Measurements from ENCODE around the gene NDUFA11. TPM values are rescaled to one million over a fixed set of nuclear protein-coding genes. Genes with fewer than 3 reads are reported as not detected.

NDUFA11 gene
- polyA plus RNA-seq, 1 experiment: 168 TPM

- Histone ChIP-seq H3K27me3 (ENCODE audit: control insufficient read depth, insufficient read depth, low read length) (peaks cover 7% of the 10 kb centered on the region), H3K4me3 (ENCODE audit: low read depth, low read length) (no peak overlapping the region), H3K9me3 (ENCODE audit: control insufficient read depth, insufficient read depth, low read length) (peaks cover 3% of the 10 kb centered on the region; the same call in 1 of the 2 replicates), H3K27ac (ENCODE audit: low read depth, low read length) (no peak overlapping the region)
- ChIA-PET POLR2A (no interaction called here), CTCF (interaction anchor here (0.6 to 1.8 kb wide), 2 partner anchors 69 to 190 kb away, joined by 8 to 10 read pairs; no protein-coding TSS in a partner anchor)
- no peak for DNase-seq (ENCODE audit: low read depth, low spot score)
- no peak for TF ChIP-seq CTCF (IDR thresholded peaks at IDR 0.05; ENCODE audit: low read depth, low read length)
Measured at GRCh38 chr19:5873617-5874199, 29.9 kb downstream of the NDUFA11 start.

GRCh38 chr19:5870986-5871394 is 32.6 kb downstream of the NDUFA11 start:
- no peak for TF ChIP-seq CTCF (IDR thresholded peaks at IDR 0.05; ENCODE audit: low read depth, low read length)
- no peak overlapping the region for H3K27ac ChIP-seq (ENCODE audit: low read depth, low read length)
- CTCF ChIA-PET: no interaction called here
- H3K27me3 ChIP-seq (ENCODE audit: control insufficient read depth, insufficient read depth, low read length): peaks cover 6% of the 10 kb centered on the region
- DNase-seq (ENCODE audit: low read depth, low spot score): no peak
- H3K9me3 ChIP-seq (ENCODE audit: control insufficient read depth, insufficient read depth, low read length): peaks cover 3% of the 10 kb centered on the region; the same call in 1 of the 2 replicates
- H3K4me3 ChIP-seq (ENCODE audit: low read depth, low read length): no peak overlapping the region
- POLR2A ChIA-PET: no interaction called here

GRCh38 chr19:5867201-5868136 is 36.1 kb downstream of the NDUFA11 start:
- ChIA-PET CTCF (no interaction called here), POLR2A (interaction anchor here (0.6 kb wide), 1 partner anchor 49 kb away, joined by 3 read pairs; no protein-coding TSS in a partner anchor)
- Histone ChIP-seq H3K27ac (ENCODE audit: low read depth, low read length) (no peak overlapping the region), H3K4me3 (ENCODE audit: low read depth, low read length) (no peak overlapping the region), H3K9me3 (ENCODE audit: control insufficient read depth, insufficient read depth, low read length) (no peaks in the 10 kb centered on the region), H3K27me3 (ENCODE audit: control insufficient read depth, insufficient read depth, low read length) (peaks cover 6% of the 10 kb centered on the region)
- no peak for TF ChIP-seq CTCF (IDR thresholded peaks at IDR 0.05; ENCODE audit: low read depth, low read length)
- no peak for DNase-seq (ENCODE audit: low read depth, low spot score)

GRCh38 chr19:5865772-5866171 is 37.8 kb downstream of the NDUFA11 start:
- no peak for DNase-seq (ENCODE audit: low read depth, low spot score)
- ChIA-PET CTCF (no interaction called here), POLR2A (no interaction called here)
- Histone ChIP-seq H3K27ac (ENCODE audit: low read depth, low read length) (no peak overlapping the region), H3K27me3 (ENCODE audit: control insufficient read depth, insufficient read depth, low read length) (peaks cover 6% of the 10 kb centered on the region), H3K9me3 (ENCODE audit: control insufficient read depth, insufficient read depth, low read length) (no peaks in the 10 kb centered on the region), H3K4me3 (ENCODE audit: low read depth, low read length) (no peak overlapping the region)
- no peak for TF ChIP-seq CTCF (IDR thresholded peaks at IDR 0.05; ENCODE audit: low read depth, low read length)
